HG03571 (cell line): ENCODE measurements around the gene PBX1.

Experiments used
- ATAC-seq: cut with Tn5 transposase; IDR thresholded peaks from one replicate; pipeline ENCODE4 v1.9.1; 2021; ENCODE audit not compliant: unreplicated experiment

Gene PBX1

DNA sequence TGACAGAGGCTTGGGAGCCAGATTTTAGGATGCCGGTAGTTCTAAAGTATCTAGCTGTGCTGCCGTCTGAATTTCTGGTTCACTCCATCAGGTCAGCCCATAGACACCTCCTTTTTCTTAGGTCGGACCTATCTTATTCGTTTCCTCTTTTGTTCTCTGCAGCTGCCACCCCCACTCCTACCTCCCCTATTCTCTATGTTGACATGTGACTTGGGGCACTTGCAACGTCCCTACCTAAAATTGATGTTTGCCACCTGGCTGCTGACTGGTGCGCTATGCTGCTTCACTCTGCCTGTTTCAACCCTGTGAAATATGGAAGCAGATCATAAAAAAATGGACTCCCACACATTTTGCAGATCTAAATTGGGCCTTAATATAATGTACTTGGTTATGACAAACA is 55.3 kb downstream of the PBX1 start:
- no peak for ATAC-seq

- ATAC-seq, result no peak
Measured at GRCh38 chr1:164617377-164618201, 58.6 kb downstream of the PBX1 start.

DNA sequence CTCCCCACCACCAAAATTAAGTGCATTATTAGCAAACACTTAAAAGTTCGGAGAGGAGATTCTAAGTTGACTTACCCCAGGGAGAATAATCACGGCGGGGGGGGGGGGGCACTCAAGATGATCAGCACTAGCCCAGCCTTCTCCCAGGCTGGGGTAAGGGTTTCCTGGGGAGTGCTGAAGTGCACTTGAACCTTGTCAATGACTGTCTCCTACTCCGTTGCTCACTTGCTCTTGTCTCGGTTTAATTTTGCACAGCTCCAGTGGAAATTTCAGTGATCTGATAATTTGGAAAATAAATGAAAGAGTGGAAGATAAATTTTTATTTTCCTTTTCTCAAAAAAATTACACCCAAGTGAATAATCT is 59.2 kb downstream of the PBX1 start:
- ATAC-seq, result no peak

DNA sequence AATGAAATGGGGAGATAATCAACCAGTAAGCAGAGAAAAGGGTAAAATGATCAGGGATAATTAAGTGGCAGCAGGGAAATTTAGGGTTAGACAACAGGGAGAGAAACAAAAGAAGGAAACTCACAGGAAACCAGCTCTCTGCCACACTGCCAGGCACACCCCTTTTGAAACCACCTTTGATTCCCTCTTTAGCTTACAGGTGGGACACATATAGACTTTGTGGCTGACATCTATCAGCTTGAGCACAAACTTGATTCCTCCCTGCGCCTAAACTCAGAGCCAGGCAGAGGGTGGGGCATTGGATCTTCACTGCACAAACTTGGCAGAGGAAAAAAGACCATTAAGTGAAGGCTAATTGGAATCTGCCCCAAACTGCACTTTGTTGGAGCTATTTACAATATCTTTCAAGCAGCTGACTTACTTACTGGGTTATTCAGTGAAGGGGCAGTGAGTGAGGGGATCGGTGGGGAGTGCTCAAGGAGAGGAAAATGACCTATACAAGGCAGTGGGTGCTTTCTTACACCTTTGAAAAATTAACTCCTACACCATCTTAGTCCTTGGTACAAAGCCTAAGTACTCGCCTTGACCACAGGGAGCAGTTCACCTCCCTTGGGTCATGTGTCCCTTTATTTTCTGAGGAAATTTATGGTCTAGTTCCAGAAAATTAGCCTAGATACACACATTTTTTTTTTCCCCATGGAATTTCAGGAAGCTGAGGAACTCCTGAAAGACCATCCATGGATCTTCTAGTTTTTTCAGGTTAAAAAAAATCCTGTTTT is 60.2 kb downstream of the PBX1 start:
- no peak for ATAC-seq

DNA sequence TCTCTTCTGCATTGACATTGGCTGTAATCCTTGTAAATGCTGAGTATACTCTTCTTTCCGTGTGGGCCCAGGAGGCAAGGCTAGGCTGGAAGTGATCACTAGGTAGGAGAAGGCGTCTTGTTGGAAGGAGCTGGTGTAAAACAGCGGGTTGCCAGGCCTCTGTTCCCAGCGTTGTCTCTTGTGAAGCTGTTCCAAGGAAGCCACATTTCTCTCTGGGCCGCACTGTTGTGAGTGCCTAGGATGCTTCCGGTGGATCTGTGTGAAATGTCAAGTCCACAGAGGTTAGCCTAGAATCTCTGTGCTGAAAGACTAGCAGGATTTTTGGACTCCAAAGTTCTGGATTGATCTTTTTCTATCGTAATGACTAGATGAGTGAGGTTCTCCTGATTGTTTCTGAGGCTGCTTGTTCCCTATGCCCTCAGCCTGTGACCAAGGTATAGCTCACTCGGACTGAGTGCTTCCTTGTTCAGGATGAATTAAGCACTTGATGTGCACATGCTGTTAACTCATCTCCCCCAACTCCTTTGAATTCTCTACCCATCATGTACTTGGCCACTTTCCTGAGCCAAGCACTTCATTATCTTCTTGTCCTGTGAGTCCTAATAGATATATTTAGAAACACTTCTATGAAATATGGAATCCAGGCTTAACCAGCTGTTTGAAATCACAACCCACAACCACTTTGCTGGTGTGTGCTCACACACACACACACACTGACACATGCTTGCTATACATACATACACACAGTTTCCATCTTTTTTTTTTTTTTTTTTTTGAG is 63.3 kb downstream of the PBX1 start:
- ATAC-seq, result no peak

DNA sequence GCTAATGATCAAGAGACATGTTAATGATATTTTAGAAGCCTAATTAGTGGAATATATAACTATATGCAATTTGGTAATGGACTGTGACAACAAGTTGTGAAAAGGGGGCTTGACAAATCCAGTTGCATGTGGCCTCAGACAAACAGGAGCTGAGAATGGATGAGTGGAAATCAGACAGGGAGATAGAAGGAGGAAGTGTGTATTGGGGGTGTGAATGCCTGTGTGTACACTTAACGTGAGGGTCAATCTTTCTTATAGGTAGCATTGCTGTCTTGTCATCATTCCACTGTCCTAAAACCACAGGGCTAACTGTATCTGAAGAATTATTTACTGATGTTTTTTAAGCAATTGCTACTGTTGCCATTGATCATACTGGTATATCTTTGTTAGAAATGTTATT is 64.8 kb downstream of the PBX1 start:
- ATAC-seq, result no peak

DNA sequence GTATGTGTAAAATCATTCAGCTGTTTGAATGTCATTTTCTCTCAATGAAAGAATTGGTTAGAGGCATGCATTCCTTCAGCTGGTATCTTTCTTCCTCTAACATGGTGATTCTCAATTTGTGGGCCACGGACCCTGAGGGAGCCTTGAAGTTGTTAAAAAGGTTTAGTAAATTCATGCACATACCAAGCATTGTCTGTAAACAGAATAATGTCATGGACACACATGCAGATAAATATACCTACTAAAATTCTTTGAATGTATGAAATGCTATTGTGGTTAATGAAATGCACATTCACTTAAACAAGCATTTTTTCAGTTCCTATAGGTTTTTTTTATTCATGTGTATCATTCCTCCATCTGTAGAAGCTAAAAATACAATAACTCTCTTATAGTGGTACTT is 65.4 kb downstream of the PBX1 start:
- ATAC-seq, result no peak

DNA sequence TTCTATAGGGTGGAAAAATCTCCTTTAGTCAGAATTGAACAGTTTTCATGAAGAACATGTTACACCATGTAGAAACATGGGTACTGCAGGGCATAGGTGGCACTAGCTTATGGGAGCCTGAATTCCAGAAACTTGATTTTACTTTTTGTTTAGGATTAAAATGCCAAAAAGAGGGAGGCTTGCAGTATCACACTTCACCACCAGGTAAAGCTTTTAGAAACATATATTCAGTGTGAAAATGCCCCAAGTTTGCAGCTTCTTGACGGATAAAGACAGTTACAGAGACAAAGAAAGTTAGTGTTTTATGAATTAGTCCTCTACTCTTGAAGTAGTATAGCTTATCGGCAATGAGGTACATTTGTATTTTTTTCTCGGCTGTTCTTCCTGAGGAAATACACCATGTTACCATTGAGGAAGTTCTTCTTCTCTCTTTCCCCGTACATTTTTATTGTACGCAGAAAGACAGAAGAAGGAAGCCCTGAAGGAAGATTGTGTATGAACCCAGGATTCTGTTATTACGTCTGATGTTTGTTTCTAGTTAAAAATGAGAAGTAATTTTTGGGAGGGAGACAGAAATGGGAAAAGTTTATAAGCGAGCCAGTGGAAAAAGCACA is 66.1 kb downstream of the PBX1 start:
- no peak for ATAC-seq

DNA sequence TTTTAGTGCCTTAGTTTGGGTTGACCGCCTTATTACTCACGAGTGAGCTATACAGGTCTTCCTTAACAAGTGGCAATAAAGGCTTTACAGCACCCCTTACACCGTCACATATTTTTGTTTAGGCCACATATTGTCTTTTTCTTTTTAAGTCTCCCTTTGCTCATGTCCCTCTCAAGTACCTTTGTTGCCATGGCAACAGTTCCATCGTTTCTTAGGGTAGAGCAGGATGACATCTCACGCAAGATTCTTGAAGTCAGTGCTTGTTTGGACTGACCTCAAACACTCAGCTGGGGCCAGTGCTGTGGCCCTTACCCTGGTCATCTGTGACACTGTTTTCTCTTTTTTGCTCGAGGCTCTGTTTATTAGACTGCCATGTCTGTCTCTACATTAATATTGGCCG is 69.8 kb downstream of the PBX1 start:
- no peak for ATAC-seq

GRCh38 chr1:164629971-164630370 is 71.0 kb downstream of the PBX1 start:
- no peak for ATAC-seq

GRCh38 chr1:164630626-164631396 is 71.8 kb downstream of the PBX1 start:
- ATAC-seq, result no peak

- no peak for ATAC-seq
Measured at GRCh38 chr1:164631751-164632150, 72.8 kb downstream of the PBX1 start.

- ATAC-seq, result no peak
Measured at GRCh38 chr1:164633997-164634396, 75.0 kb downstream of the PBX1 start.

- ATAC-seq, result no peak
Measured at GRCh38 chr1:164635059-164635802, 76.2 kb downstream of the PBX1 start.

DNA sequence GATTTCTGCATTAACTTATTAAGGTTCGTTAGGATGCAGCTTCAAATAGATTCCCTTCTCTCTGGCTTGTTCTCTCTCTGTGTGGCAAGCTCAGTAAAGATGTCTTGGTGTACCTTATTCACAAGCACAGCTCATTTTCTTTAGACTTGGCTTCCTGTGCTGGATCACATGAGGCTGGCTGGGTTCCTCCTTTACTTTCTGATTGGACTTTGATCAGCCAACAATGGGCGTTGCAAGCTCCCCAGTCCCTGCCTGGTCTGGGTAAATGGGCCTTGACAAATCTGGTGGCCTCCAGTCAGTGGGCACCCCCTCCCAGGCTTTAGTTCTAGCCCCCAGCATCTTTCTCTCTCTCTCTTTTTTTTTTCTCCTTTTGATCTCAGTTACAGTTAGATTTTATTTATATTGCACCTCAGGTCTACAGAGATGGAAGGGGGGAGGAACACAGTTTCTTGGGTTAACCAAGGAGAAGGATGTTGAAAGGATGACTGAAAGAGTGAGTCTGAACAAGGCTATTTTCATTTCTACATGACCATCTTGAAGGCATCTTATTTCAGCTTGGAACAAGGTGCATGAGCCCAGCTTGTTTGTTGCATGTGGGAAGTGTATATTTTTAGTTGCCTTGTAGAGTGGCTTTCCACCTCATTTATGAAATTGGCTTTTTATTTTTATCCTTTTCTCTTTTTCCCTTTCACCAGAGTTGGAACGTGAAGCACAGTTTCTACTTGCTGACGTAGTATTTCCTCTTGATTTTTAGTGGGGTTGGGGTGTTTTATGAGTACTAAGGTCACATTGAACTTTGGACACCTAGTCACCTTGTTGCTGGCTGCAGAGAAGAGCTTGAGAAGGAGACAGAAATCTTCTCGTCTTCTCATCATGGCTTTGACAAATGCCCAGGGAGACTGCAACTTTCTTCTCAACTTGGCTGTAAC is 77.1 kb downstream of the PBX1 start:
- ATAC-seq, result no peak

GRCh38 chr1:164636757-164637156 is 77.8 kb downstream of the PBX1 start:
- ATAC-seq, result no peak

DNA sequence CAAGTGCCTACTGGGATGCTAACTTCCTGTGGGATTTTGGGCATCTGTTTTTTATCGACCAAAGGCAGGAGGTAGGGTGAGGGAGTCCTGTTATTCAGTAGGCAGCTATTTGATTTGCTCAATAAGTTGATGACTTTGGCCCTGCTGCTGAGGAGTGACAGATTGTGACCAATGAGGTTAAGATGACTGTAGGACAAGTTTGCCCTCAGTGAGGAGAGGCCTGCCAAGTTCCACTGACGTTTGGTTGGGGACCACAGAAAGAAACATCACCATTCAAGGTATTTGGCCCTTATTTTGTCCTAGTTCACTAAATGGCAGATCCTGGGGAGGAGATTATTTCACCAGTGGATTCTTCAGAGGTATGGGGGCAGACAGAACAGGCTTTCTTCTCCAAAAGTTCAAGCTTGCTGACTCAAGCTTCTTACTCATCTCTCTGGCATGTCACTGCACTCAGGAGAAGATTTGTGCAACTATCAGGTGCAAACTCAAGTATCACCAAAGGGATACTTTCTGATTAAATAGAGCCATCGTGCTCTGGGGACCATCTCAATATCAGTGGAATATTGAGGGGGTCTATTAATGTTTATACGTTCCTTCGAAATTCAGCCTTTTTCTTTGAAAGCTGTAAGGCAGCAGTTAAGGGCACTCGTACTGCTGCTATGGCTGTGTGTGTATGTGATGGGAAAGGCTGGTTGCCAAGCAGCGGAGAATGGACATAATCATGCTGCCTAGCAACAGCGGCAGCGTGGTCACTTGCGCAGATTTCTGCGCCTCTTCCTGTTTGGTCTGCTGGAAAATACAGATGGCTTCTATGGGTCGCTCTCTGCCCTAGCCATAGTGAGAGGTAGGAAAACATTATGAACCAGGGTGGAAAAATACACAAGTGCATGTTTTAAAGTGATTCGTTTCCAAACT is 78.7 kb downstream of the PBX1 start:
- no peak for ATAC-seq
